Measurements from ENCODE around the gene ARHGAP32.

ARHGAP32 gene

GRCh38 chr11:129192150-129192549, at the start of gene ARHGAP32:
ARHGAP32 (minus strand) TSS chr11:129192325; CDS start chr11:129192198, 127 bp downstream.
- no peak for DNase-seq (ENCODE audit: low read depth)

GRCh38 chr11:129239207-129239606, 47.1 kb upstream of the ARHGAP32 start:
- no peak for DNase-seq (ENCODE audit: low read depth)

GRCh38 chr11:129237880-129238638, 45.9 kb upstream of the ARHGAP32 start:
- DNase-seq (ENCODE audit: low read depth) = no peak

- DNase-seq (ENCODE audit: low read depth) = no peak
These were observed 45.3 kb upstream of the ARHGAP32 start for GRCh38 chr11:129237456-129237855.

DNA sequence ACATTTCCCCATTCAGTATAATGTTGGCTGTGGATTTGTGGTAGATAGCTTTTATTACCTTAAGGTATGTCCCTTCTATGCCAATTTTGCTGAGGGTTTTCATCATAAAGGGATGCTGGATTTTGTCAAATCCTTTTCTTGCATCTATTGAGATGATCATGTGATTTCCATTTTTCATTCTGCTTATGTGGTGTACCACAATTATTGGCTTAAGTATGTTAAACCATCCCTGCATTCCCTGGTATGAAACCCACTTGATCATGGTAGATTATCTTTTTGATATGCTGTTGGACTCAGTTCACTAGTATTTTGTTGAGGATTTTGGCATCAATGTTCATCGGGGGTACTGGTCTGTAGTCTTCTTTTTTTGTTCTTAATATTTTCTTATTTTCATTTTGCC, 44.7 kb upstream of the ARHGAP32 start:
- DNase-seq (ENCODE audit: low read depth) = no peak

GRCh38 chr11:129234978-129235377, 42.9 kb upstream of the ARHGAP32 start:
- DNase-seq (ENCODE audit: low read depth) = no peak

DNA sequence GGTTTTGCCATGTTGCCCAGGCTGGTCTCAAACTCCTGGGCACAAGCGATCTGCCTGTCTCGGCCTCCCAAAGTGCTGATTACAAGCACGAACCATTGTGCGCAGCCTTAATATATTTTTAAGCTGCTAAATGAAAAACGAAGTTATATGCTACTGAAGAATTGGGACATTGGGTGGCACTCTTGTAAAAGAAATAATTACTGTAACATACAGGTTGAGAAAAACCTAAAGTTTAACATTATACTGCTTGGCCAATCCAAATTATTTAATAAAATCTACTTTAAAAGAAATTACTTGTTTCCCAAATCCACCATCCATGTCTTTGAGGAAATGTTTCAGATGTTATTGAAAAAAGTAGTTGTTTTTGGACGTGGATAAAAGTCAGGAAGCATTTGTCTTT, 37.9 kb upstream of the ARHGAP32 start:
- no peak for DNase-seq (ENCODE audit: low read depth)

- no peak for DNase-seq (ENCODE audit: low read depth)
These were observed 34.2 kb upstream of the ARHGAP32 start for GRCh38 chr11:129226207-129226798.

GRCh38 chr11:129225190-129225589, 33.1 kb upstream of the ARHGAP32 start:
- no peak for DNase-seq (ENCODE audit: low read depth)

GRCh38 chr11:129224538-129224937, 32.4 kb upstream of the ARHGAP32 start:
- no peak for DNase-seq (ENCODE audit: low read depth)

DNA sequence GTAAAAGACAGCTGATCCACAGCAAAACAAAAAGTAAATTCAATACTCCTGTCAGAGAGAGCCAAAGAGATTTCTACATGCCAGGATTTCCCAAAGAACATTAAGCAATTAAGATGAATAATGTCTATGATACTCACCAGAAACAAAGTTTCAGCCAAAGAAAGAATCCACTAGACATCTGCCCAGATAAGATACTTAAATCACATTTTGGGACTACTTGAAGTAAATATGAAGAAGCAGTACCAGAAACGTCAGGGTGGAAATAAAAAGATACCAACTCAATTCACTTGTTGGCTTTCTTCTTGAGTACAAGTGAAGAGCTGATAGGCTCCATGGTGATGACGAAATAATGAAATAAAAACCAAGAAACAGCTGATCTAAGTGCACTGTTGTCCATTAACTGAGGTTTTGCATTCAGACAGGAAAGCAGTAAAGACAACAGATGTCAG, 31.6 kb upstream of the ARHGAP32 start:
- no peak for DNase-seq (ENCODE audit: low read depth)

DNA sequence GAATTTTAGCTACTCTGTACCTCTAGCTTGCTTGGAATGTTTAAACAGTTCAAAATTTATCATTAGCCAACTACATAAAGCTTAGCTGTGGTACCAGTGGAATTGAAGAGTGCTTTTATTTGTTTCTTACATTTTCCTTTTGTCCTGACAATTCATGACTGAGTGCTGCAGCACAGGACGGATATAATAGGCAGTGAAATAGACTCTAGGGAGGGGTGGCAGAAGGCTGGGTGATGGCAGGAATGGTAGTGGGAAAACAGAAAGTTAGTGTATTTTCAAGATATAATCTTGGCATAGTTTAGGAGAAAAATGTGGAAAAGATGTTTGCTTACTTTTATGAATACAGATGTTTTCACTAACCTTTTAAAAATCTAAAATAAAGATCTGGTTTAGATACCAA, 31.1 kb upstream of the ARHGAP32 start:
- DNase-seq (ENCODE audit: low read depth) = no peak

DNA sequence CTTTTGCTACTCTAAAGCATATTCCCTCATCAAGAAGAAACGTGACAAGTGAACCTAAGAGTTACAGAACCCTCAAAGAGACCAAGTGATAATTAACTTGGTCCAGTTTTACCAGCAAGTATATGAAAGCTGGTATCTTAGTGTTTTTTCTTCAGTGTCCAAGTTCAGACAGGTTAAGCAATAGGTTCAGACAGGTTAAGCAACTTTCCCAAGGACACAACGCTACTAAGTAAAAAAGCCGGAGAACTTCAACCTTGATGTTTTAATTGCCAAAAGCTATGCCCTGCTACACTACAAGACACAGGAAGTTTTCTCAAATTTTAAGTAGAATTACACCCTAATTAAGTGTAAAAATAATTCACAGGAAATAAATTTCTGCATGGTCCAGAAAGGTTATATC, 30.0 kb upstream of the ARHGAP32 start:
- DNase-seq (ENCODE audit: low read depth) = no peak

- no peak for DNase-seq (ENCODE audit: low read depth)
These were observed 23.6 kb upstream of the ARHGAP32 start for GRCh38 chr11:129215506-129216245.

DNA sequence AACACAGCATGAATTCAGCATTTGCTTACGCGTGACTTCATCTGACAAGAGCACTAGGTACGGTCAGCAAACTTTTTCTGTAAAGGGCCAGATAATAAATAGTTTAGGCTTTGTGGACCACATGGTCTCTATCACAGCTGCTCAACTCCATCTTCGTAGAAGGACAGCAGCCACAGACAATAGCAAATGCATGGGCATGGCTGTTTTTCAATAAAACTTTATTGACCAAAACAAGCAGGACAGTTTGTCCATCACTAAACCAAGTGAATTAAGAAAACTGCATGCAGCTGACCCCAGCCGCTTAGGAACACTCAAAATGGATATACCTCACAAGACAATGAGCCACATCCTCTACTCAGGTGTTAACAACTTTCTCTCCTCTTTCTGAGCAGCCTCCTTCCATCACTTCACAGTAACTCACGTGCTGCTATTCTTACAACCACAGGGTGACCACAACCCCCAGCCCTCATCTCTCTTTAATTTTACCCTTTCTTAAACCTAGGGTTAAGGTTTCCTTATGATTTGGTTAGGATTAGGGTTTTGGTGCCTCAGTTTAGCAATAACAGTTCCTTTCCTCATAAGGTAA, 22.7 kb upstream of the ARHGAP32 start:
- DNase-seq (ENCODE audit: low read depth) = no peak

DNA sequence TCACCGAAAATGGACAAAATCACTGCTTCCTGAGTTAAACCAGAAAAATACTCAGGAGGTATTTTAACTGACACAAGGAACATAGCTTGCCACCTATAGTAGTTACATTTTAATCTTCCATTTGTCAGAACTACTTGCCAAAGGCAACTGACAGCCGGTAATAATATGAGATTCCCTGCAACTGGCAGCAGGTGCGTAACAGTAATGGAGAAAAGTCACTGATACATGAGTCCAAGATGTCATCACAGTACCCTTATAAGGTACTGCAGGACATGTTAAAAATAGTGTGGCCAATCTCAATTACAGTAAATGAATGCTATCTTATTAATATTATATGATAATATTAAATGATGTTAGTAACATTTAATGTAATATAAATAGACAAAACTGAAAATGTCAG, 21.1 kb upstream of the ARHGAP32 start:
- DNase-seq (ENCODE audit: low read depth) = no peak

DNA sequence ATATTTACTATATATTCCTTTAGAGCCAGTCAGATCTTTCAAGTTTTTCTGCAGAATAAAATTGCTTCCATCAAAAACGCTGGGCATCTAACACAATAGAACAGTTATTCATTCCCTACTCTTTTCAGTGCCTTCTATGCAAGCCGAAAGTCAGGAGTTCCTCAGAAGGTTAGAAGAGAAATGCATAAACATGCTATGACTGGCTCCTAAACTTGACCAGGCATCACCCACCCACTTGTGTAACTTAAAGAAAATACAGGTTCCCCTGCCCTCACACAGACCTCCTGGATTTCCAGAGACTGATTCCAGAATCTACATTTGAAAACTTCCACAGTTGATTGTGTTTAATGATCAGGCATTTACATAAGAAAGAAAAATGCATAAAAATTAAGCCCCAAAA, 19.3 kb upstream of the ARHGAP32 start:
- no peak for DNase-seq (ENCODE audit: low read depth)

DNA sequence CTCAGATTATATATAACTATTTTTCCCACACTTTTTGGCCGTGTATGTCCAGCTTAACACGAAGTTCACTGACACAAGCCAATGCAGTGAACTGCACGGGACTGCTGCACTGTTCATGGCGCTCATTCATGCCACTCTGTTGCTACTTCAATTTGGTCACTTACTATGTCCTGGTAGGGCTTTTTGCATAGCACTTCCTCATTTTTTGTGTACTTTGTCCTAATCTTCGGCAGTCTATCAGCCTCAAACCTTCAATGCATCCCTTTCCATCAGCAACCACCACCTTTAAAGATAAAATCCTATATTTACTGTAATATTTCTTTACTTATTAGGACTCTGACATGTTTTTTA, 18.7 kb upstream of the ARHGAP32 start:
- DNase-seq (ENCODE audit: low read depth) = no peak

DNA sequence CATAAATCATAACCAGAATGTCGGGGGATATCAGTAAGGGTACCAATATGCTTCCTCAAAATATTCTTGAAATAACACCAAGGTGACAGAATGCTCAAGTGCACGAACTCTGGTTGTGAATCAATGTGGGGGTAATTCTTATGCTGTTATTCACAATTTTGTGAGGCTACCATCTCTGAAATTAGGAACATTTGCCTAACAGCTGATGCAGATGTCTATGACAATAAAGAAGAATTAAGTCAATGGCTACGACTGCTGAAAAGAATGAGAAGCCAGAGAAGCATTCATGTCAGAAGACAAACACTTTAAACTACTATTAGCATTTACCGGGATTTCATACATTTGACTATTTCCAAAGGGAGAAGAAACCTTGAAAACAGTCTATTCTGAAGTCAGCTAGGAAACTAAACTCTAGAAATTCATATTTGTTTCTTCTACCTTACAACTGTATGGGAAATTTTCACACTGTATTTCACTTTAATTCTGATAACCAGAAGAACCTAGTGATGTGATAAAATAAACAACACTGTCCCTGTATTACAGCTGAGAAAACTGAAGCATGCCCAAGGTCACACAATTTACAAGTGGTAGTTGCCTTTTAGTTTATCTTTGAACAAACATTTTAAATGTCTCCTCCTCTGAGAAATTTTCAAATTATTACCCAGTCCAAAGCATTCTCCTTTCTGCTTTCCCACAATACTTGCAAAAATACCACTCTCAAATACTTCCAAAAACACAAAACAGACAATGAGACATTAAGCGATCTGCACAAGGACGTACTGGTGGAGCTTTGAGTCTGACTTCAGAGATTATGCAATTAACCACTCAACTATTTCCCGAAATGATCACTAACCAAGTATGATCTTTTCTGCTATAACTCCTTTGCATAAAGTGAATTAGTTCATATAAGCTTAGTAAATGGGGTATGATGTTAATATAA, 18.0 kb upstream of the ARHGAP32 start:
- DNase-seq (ENCODE audit: low read depth) = no peak

- DNase-seq (ENCODE audit: low read depth) = no peak
These were observed 16.7 kb upstream of the ARHGAP32 start for GRCh38 chr11:129208863-129209262.

- no peak for DNase-seq (ENCODE audit: low read depth)
These were observed 12.2 kb upstream of the ARHGAP32 start for GRCh38 chr11:129204150-129204838.
